HG03521 (cell line): ENCODE measurements around the gene COL19A1.
"Not testable (repeated sequence)": the region's sequence is repeated elsewhere in the genome, so short reads cannot be mapped to it uniquely, and the experiment has no call there.

Experiments
- ATAC-seq: cut with Tn5 transposase; IDR thresholded peaks from one replicate; pipeline ENCODE4 v1.9.1; 2021; ENCODE audit warnings: mild to moderate bottlenecking, moderate library complexity; ENCODE audit not compliant: unreplicated experiment

Gene COL19A1

GRCh38 chr6:69954733-69955132 lies 88.4 kb downstream of the COL19A1 start:
- ATAC-seq, result no peak

DNA sequence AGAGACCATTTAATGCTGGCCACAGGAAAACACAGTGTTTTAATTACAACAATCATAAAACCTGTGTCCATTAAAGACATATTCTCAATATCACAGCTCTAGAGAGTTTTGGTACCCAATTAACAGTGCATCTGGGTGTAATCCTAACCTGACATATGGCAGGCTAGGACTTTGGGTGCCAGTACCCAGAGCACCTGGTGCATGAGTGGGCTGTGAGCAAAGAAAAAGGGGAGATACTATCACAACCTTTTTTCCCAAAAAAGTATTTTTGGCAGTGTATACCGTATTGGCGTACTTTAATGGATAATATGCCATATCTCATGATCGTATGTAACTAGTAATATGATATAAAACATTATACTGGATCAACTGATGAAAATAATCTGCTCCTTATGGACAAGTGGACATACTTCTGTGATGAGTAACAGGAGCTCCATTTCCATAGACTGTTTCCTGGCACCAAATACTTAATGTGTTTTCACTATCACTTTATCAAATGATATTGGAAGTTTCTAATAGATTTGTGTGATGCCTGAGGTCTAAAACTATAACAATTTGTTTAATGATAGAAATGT lies 91.7 kb downstream of the COL19A1 start:
- ATAC-seq, result no peak

DNA sequence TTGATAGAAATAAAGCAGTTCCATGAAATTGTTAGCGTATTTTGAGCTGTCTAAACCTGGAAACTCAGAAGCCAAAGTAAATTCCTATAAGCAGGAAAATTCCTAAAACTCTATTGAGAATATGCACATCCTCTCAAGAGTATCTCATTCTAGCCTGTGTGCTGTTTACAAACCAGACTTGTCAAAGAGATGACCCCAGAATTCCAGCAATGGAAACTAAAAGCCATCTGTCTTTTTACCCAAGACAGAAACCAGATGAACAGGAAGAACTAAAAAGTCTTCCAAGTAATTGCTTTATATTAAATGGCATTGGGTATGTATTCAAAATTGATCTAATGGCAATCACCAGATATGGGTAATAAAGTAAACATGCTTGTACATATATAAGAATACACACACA lies 92.6 kb downstream of the COL19A1 start:
- ATAC-seq, result no peak

DNA sequence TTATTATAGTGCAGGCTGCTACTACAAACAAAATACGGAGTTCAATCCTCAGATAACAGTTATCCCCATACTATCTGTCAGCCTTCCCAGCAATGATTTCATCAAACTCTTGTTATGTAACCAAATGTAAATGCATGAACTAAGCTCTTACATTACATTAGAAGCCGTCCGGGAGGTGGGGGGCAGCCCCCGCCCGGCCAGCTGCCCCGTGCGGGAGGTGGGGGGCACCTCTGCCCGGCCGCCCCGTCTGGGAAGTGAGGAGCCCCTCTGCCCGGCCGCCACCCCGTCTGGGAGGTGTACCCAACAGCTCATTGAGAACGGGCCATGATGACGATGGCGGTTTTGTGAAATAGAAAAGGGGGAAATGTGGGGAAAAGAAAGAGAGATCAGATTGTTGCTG lies 99.6 kb downstream of the COL19A1 start:
- not testable (repeated sequence) for ATAC-seq

DNA sequence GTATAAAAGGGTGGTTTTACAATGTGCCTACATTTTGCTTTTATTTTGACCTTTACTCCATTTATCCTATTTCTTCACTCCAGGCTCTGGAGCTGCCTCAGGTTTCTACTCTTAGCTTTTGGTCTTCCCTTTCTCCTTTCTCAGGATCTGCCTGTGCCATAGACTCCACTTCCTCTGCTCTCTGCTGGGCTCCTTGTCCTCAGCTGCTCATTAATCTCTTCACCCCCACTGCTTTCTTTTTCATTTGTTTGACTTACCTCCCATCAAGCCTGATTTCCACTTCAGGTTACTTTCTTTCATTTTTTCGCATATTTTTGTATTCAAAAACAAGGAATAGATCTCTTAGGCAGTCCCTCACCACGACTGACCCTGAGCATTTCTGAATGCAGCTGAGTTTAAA lies 106.8 kb downstream of the COL19A1 start:
- ATAC-seq, result no peak

DNA sequence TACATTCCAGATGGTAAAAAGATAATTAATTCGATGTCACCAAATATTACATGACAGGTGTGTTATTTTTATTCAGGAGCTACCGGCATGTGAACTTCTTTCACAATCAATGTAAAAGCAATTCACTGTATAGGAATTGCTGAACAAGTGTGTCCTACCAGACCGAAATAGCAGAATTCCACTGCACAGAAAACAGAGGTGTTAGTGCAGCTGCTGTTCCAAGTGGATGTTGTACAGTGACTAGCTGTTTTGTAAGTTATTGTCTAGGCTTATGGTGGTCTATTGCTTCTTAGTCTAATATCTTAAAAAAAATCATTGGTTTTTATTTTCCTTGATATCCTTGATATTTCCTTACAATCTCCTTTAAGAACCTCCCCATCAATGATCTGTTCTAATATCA lies 107.4 kb downstream of the COL19A1 start:
- no peak for ATAC-seq

- ATAC-seq, result no peak
Measured at GRCh38 chr6:69974193-69974592, 107.8 kb downstream of the COL19A1 start.

- ATAC-seq, result no peak
Measured at GRCh38 chr6:69976591-69977090, 110.3 kb downstream of the COL19A1 start.

DNA sequence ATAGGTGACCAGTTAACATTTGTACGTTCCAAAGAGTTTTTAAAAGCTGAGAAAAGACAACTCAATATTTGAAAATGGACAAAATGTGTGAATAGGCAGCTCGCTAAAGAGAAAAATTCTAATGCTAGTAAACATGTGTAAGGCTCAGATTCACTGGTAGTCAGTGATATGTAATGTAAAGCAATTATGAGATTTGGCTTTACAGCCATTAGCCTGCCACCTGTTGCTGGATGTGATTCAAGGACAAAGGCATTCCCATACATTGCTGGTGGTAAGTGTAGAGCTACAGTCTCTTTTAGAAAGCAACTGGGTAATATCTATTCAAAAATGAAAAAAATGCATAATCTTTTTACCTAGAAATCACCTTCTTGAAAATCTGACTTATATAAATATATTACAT lies 114.3 kb downstream of the COL19A1 start:
- no peak for ATAC-seq

GRCh38 chr6:69984506-69984905 lies 118.2 kb downstream of the COL19A1 start:
- ATAC-seq, result no peak

GRCh38 chr6:69985180-69985579 lies 118.8 kb downstream of the COL19A1 start:
- ATAC-seq, result no peak

DNA sequence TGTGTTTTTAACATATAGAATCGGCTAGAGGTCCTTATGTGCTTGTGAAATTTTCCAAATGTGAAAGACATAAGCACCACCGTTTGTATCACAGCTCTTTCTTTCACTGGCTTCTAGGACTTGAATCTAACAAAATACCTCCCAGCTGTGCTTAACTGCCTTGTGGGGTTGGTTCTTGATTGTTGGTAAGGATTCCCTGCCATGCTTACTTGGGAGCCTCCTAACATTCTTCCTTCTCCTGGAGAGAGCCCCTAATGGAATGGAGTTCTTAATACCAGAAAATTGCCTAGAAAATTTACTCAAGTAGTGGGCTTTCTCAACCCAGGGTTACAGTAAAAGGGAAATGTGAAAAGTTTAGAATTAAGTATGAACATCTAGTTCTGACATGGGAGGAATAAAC lies 121.2 kb downstream of the COL19A1 start:
- ATAC-seq, result no peak

DNA sequence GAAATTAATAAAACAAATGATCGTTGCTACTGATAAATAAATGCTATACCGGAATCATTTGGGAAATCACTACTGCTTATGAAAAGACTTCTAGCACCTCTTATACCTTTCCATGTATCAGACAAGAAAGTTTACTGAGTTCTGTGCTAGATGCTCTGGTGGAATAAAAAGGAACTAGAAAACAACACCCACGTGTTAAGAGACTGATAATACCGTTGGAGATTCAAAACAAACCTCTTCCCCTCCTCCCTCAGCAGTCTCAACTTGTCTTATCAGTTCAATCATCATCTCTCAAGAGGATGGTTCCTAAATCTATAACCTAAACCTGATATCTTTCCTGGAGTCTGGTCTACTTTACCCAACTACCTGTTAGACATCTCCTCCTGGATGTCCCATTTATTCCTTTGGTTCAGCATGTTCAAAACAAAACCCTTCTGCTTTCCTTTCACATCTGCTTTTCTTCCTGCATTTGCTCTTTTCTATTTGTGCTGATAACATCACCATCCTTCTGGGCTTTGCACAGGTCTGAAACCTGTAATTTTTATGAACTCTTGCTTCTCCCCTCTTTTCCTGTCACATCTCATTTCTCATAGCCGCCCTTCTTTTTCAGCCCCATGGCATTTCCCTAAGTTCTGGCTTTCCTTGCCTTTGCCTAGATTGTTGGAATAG lies 122.2 kb downstream of the COL19A1 start:
- ATAC-seq, result no peak

- ATAC-seq, result no peak
Measured at GRCh38 chr6:69994251-69994650, 127.9 kb downstream of the COL19A1 start.

DNA sequence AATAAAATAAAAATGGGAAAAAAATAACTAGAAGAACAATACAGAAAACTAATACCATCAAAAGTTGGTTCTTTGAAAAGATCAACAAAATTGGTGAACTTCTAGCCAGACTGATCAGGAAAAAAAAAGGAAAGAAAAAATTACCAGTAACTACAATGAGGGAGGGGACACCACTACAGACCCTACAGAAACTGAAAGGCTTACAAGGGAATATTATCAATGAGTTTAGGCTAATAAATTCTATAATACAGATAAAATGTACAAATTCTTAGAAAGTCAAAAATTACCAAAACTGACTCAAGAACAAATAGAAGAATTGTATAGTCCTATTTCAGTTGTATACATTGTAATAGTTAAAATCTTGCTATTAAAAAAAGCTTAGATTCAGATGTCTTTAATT lies 141.8 kb downstream of the COL19A1 start:
- ATAC-seq, result no peak

DNA sequence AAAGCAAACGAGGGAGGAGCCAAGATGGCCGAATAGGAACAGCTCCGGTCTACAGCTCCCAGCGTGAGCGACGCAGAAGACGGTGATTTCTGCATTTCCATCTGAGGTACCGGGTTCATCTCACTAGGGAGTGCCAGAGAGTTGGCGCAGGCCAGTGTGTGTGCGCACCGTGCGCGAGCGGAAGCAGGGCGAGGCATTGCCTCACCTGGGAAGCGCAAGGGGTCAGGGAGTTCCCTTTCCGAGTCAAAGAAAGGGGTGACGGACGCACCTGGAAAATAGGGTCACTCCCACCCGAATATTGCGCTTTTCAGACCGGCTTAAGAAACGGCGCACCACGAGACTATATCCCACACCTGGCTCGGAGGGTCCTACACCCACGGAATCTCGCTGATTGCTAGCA lies 144.0 kb downstream of the COL19A1 start:
- ATAC-seq, result not testable (repeated sequence)

GRCh38 chr6:70023201-70023600 lies 156.8 kb downstream of the COL19A1 start:
- not testable (repeated sequence) for ATAC-seq

GRCh38 chr6:70028246-70028645 lies 161.9 kb downstream of the COL19A1 start:
- ATAC-seq, result no peak

GRCh38 chr6:70028926-70029325 lies 162.6 kb downstream of the COL19A1 start:
- no peak for ATAC-seq

GRCh38 chr6:70033781-70034180 lies 167.4 kb downstream of the COL19A1 start:
- ATAC-seq, result no peak

DNA sequence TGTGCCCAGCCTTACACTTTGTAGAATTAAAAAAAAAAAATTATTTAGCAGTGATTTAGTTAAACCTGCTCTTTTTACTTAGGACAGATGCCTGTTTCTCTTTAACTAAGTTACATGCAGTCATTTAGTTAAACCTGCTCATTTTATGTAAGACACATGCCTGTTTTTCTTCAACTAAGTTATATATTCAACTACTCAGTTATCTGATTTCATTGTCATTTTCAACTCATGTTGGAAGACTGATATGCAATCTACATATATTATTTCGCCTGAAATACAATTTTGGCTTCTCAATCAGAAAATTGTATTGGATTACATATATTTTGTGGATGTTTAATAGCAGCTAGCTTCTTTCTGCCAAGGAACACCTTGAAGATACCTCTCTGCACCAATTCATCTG lies 171.1 kb downstream of the COL19A1 start:
- ATAC-seq, result no peak

- no peak for ATAC-seq
Measured at GRCh38 chr6:70040766-70041165, 174.4 kb downstream of the COL19A1 start.

- no peak for ATAC-seq
Measured at GRCh38 chr6:70041411-70041810, 175.1 kb downstream of the COL19A1 start.
